ENCODE measurements around the gene CTNNA3. TPM values are rescaled to one million over a fixed set of nuclear protein-coding genes. Genes with fewer than 3 reads are reported as not detected.

The CTNNA3 gene
- total RNA-seq, 6 donors from 2014 or later, result 0.20 to 2.0 TPM; not detected in 4

DNA sequence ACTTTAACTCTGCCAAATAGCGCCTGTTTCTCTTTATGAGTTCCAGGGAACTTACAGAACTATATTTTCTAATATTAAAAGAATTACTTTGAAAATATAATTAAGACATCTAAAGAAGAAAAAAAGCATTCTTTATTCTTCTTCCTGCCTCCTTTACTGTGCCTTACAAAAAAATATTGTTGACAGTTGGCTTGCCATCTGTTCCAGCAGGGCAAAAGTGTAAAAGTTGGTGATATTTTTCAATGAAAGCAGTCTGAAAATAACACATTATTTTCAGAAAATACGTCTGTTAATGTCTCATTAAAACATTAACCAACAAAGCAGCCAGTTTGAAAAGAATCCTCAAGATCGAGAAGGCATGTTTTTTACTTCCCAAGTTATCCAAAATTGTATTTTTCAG, 1802.3 kb downstream of the CTNNA3 start:
- no peak for ATAC-seq (ENCODE audit: low FRiP score in 2 of 2)
- H3K27me3 ChIP-seq, result no peaks in the 10 kb centered on the region
- H3K4me1 ChIP-seq, result no peaks in the 10 kb centered on the region
- H3K27ac ChIP-seq, result no peak overlapping the region
- no peak overlapping the region for H3K4me3 ChIP-seq
- no peaks in the 10 kb centered on the region for H3K36me3 ChIP-seq
- no peaks in the 10 kb centered on the region for H3K9me3 ChIP-seq
- WGBS, 2 donors, result 75 to 83% methylated on average over 3 of the region's 3 CpGs
- DNase-seq, result no peak
- TF ChIP-seq, protein P1, sequence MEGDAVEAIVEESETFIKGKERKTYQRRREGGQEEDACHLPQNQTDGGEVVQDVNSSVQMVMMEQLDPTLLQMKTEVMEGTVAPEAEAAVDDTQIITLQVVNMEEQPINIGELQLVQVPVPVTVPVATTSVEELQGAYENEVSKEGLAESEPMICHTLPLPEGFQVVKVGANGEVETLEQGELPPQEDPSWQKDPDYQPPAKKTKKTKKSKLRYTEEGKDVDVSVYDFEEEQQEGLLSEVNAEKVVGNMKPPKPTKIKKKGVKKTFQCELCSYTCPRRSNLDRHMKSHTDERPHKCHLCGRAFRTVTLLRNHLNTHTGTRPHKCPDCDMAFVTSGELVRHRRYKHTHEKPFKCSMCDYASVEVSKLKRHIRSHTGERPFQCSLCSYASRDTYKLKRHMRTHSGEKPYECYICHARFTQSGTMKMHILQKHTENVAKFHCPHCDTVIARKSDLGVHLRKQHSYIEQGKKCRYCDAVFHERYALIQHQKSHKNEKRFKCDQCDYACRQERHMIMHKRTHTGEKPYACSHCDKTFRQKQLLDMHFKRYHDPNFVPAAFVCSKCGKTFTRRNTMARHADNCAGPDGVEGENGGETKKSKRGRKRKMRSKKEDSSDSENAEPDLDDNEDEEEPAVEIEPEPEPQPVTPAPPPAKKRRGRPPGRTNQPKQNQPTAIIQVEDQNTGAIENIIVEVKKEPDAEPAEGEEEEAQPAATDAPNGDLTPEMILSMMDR (IDR thresholded peaks at IDR 0.05), result no peak
- no peak for TF ChIP-seq POLR2AphosphoS5 (IDR thresholded peaks at IDR 0.05)
- TF ChIP-seq EP300 (IDR thresholded peaks at IDR 0.05), result no peak
- no peak for TF ChIP-seq POLR2A (IDR thresholded peaks at IDR 0.05)

DNA sequence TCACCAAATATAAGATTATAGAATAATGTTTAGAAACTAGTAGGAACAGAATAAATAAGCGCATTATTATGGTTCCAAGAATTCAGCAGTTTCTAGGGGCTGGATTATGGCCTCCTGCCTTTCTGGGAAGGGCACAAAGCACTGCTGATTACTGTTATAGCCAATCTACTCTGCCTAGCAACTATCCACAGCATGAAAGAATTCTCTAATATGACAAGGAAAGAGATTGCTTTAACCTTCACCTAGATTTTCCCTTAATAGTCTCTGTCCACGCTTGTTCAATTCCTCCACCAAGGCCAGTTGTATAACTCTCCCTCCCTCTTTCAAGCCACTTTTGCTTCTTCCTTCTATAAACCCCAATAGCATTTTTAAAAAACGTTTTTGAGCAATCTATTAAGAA, 1803.7 kb downstream of the CTNNA3 start:
- no peak overlapping the region for H3K27ac ChIP-seq
- H3K36me3 ChIP-seq, result no peaks in the 10 kb centered on the region
- ATAC-seq (ENCODE audit: low FRiP score in 2 of 2) (no peak), DNase-seq (no peak)
- H3K9me3 ChIP-seq, result no peaks in the 10 kb centered on the region
- TF ChIP-seq POLR2A (IDR thresholded peaks at IDR 0.05) (no peak), EP300 (IDR thresholded peaks at IDR 0.05) (no peak), POLR2AphosphoS5 (IDR thresholded peaks at IDR 0.05) (no peak)
- TF ChIP-seq, protein P1 (IDR thresholded peaks at IDR 0.05), result no peak
- H3K4me1 ChIP-seq, result no peaks in the 10 kb centered on the region
- H3K27me3 ChIP-seq, result no peaks in the 10 kb centered on the region
- H3K4me3 ChIP-seq, result no peak overlapping the region
- 72 to 81% methylated on average over 3 of the region's 3 CpGs for WGBS, 2 donors

DNA sequence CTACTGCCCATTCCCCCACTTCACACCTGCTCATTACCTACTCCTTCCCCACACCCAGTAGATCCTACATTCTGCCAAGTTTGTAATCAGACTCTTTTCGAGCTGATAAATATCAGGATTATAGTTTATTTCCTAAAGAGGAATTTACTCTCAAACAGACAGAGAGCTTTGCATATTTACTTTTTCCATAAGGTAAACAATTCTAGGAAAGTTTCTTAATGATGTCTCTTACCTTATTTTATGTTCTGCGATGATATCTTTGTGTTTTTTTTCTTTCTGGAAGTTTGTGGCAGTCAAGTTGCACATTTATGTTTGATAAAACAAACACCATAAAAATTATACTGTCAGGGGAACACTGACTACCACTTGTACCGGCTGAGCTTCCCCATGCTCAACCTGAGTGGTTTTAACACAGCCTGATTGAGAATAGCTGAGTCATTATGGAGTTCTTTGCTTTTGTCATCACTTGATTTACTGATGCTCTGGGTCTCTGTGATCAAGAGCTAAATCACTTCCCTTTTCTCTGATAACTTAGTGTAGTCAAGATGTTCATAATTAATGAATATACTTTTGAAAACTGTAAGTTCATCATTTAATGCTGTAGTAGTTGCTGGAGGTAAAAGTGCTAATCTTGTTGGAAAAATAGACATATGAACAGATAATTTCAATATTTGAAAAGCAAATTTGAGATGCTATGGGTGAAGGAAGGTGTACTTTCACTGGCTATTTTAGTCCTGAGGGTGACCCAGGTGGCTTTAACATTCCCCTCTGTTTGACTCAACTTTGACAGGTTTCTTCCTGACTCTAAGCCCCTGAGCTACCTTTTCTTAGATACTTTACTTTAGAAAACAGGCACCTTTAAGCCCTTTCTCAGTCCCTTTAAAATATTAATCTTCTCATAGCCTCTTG, 1804.7 kb downstream of the CTNNA3 start:
- ATAC-seq (ENCODE audit: low FRiP score in 2 of 2) (no peak), DNase-seq (no peak)
- Histone ChIP-seq H3K4me3 (no peak overlapping the region), H3K27me3 (no peaks in the 10 kb centered on the region), H3K27ac (no peak overlapping the region), H3K4me1 (no peaks in the 10 kb centered on the region), H3K9me3 (no peaks in the 10 kb centered on the region), H3K36me3 (no peaks in the 10 kb centered on the region)
- no peak for TF ChIP-seq POLR2AphosphoS5 (IDR thresholded peaks at IDR 0.05)
- no peak for TF ChIP-seq POLR2A (IDR thresholded peaks at IDR 0.05)
- TF ChIP-seq, protein P1 (IDR thresholded peaks at IDR 0.05), result no peak
- no peak for TF ChIP-seq EP300 (IDR thresholded peaks at IDR 0.05)
- WGBS, 2 donors, result 23 to 26% methylated on average over 3 of the region's 3 CpGs

DNA sequence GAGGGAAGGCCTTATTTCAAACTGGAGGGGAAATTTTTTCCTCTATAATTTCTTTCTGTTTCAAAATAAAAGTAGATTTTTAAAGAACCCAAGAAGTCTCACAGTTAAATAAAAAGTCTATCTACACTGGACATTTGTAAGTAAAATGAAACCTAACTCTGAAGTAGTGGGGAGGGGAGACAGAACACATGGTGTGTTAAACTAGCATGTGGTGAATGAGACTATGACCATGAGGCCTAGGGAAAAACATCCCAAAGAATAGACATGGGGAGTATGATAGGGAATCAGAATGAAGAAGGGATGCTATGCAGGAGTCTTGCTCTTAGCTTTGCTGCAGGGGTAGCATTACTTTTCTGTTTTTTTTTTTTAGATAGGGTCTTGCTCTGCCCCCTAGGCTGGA, 1831.5 kb downstream of the CTNNA3 start:
- Histone ChIP-seq H3K27me3 (no peaks in the 10 kb centered on the region), H3K9me3 (no peaks in the 10 kb centered on the region), H3K4me1 (no peaks in the 10 kb centered on the region), H3K36me3 (no peaks in the 10 kb centered on the region), H3K4me3 (no peak overlapping the region), H3K27ac (no peak overlapping the region)
- ATAC-seq (ENCODE audit: low FRiP score in 2 of 2) (no peak), DNase-seq (no peak)
- no peak for TF ChIP-seq EP300 (IDR thresholded peaks at IDR 0.05)

DNA sequence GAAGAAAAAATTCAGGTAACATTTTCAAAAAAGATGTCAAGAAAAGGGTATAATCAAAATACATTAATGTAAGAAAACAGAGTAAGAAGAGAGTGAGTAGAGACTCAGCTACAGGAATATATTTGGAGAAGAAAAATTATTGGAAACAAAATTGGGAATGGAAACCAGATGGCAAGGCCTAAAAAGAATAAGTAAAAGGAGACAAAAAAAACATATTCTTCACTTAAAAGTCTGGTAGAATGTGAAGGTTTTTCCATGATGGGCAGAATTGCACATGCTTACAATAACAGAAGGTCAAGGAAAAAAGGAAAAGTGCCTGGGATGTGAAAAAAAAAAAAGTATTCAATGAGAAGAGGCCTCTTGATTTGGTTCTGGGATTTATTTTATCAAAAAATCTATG, 1832.0 kb downstream of the CTNNA3 start:
- Histone ChIP-seq H3K27ac (no peak overlapping the region), H3K36me3 (no peaks in the 10 kb centered on the region), H3K9me3 (no peaks in the 10 kb centered on the region), H3K4me3 (no peak overlapping the region), H3K27me3 (no peaks in the 10 kb centered on the region), H3K4me1 (no peaks in the 10 kb centered on the region)
- DNase-seq (no peak), ATAC-seq (ENCODE audit: low FRiP score in 2 of 2) (no peak)
- TF ChIP-seq EP300 (IDR thresholded peaks at IDR 0.05) (no peak), POLR2A (IDR thresholded peaks at IDR 0.05) (no peak), POLR2AphosphoS5 (IDR thresholded peaks at IDR 0.05) (no peak)
- TF ChIP-seq, protein P1 (IDR thresholded peaks at IDR 0.05), result no peak

Small RNA genes lying within 50 kb of the gene (small RNA-seq; reads per million reads assigned to genes)
- gene AL607023.1 (0 reads per million in 4 donors), gene MIR7151 (0 to 0.20 (median 0.03) reads per million in 4 donors)

Other genes starting within 250 kb of the CTNNA3 start
- gene DNAJC12, start 142.0 kb upstream of the CTNNA3 start, total RNA-seq, result 1 to 10 TPM in 4 of 6 donors, under 1 TPM in 1, not detected in 1; 0.60 to 2.7 (median 1.8) TPM
- gene SIRT1, start 188.5 kb upstream of the CTNNA3 start, total RNA-seq, result 10 to 100 TPM; 10.1 to 37.7 (median 18.7) TPM

Data from upper lobe of left lung (tissue), 6 donors.